Measurements from ENCODE around the gene CPM.

- TF ChIP-seq CTCF (IDR thresholded peaks at IDR 0.05): no peak
- no peak for TF ChIP-seq POLR2A (IDR thresholded peaks at IDR 0.05)
Observed at GRCh38 chr12:68867606-68868005, 65.4 kb downstream of the CPM start.

Data from Peyer's patch (tissue), 4 donors.